Renal pelvis (tissue), 4 donors: Measurements from ENCODE around the gene PPIE. TPM values are rescaled to one million over a fixed set of nuclear protein-coding genes. Genes with fewer than 3 reads are reported as not detected.
"Not testable (repeated sequence)": the region's sequence is repeated elsewhere in the genome, so short reads cannot be mapped to it uniquely, and the experiment has no call there.

ENCODE experiments used
- DNase-seq: peaks from one replicate; pipeline ENCODE4 v3.0.0-alpha.2; 2013
- polyA plus RNA-seq, 3 donors: library from polyadenylated mRNA; unstranded; fragments of 120-200 nt; gene quantifications; one replicate each; pipeline ENCODE4 v1.2.1, GENCODE V29; 2013; ENCODE audit not compliant: insufficient read length in 3 of 3

PPIE gene
- polyA plus RNA-seq, 3 donors = 70.8 to 77.3 (median 75.7) TPM

DNA sequence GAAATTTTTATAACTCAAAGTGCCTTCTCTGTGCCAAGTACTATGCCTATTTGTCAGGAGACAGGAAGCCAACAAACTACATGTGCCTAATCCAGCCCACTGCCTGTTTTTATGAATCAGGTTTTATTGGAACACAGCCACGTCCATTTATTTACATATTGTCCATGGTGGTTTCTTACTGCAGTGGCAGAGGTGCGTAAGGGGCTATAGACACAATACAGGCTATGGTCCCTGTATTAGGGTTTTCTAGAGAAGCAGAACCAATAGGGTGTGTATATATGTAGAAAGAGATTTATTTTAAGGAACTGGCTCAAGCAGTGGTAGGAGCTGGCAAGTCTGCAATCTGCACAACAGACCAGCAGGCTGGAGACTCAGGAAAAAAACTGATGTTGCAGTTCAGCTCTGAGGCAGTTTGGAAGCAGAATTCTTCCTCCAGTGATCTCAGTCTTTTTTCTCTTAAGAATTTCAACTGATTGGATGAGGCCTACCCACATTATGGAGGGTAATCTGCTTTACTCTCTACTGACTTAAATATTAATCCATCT is 15.4 kb downstream of the PPIE start:
- DNase-seq = no peak

- DNase-seq = no peak
Measured at GRCh38 chr1:39754906-39755504, 16.3 kb downstream of the PPIE start.

DNA sequence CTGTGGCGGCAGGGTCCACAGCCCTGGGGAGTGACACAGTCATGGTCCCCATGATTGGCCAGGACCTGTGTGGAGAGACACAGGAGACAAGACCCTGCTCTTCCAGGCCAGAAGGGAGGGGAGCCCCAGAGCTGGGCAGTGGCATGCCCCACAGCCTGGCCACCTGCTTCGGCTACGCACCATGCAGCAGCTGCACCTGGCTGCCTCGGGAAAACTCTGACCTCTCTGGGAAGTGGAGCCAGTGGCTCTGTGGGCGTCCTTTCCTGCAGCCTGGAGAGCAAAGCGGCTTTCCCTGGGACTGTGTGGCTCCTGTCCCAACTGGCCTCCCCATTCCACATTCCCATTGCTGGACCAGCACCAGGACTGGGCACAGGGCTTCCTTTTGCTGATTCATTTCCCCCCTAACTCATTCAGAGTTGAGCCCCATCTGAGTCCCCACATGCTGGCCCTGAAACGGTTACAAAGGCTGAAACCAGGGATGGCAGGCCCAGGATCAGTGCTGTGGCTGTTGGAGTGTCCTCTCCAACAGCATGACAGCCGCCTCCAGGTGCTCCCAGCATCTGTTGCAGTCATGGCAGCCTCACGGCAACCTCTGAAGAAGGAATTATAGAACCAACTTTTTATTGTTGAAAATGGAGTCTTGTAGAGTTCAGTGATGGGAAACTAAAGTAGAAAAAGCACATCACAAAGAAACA is 17.4 kb downstream of the PPIE start:
- DNase-seq = no peak

GRCh38 chr1:39757501-39757900 is 18.8 kb downstream of the PPIE start:
- no peak for DNase-seq

DNA sequence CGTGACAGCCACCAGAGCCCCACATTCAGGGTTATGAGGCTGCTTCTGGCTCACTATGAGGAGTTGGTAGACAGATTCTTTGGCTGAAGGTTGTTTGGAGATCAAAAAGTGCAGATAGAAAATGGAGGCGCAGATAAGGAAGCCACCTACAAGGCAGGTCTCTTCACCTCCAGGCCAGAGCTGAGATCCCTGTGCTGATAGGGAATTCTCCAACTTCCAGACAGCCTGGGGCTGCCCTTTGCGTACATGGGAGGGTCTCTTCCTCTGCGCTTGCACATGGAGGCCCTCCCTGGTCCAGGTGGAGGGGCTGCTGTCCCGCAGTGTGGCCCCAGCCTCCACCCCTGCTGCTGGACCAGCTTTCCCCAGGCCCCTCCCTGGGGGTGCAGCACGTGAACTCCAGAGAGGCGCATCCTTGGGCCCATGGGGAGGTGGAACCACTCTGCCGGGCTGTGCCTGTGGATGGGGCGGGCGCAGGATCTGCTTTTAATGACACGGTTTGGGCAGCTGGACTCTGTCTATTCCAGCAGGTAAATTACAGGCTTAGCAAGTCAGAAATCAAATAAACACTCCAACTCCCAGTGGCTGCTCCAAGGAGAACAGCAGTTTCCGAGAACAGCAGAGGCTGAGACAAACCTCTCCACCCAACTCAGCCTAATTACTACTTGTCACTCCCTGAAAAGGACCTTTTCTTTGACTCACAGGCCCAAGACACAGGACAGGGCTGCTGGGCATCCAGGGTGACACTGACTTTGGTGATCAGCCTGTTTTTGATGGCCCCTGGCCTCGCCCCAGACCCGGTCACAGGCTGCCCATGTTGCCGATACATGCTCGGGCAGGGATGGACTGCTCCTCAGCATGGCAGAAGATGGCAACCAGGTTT is 20.1 kb downstream of the PPIE start:
- no peak for DNase-seq

DNA sequence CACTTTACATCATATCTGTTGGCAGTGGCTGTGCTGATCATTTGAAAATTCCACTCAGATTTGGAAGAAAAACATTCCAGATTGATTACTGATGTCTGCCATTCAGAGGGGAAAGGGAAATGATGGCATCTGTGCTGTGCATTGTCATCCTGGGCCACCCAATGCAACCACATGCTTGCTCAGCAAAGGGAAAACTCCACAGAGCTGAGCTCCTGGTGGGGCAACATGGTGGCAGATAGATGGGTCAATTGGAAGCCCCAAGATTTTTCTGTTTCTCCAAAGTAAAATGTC is 20.7 kb downstream of the PPIE start:
- DNase-seq = no peak

DNA sequence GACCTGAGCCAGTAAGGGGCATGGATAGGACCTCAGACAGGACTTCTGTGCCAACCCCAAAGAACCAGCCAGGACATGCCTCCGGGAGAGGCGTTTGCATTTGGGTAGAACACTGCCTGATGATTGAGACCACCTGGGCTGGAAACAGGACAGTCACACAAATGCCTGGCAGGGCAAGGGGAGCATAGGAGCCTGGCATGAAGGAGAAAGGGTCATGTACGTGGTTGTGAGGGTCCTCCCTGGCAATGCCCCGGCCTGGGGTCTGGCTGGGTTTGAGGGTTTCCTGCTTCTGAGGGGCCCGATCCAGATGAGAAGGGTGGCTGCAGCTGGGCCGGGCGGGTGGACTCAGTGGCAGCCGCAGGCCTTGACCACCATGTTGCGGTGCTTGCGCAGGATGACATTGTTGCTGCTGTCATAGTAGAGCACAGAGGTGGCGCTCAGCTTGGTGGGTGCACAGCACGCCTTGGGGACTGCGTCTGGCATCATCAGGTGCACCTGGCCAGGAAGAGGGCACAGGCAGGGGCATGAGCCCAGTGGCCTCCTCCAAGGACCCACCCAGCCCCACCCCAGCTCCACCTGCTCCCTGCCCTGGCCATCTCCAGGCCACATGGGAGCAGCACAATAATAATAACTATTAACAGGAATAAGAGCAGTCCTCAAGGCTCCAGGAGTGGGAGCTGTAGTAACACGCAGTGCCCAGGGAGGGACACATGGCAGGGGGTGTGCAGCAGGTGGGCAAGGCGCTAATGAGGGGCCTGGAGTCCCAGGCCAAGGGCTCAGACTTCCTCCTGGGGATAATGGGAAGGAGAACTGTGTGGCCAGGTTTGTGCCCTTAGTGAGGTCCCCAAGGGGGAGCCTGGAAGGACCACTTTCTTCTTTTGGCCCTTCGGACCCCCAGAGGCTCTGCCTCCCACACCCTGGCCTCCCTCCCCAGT is 21.7 kb downstream of the PPIE start:
- no peak for DNase-seq

DNA sequence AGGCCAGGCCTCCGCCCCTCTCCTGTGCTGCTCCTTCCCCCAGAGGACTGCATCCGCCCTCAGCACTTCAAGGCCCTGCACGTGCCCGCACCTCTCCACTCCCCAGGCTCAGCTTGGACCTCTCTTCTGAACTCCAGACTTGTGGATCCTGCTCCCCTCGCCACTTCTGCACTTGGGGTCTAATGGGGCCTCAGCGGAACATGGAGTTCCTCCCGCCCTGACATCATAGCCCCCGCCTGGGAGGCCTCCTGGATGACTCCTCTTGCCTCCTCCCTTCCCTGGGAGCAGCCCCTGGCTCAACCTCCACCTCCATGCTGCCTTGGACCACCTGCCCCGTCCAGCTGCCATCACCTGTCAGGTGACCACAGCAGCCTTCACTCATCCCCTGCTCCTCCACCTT is 22.3 kb downstream of the PPIE start:
- DNase-seq = no peak

- no peak for DNase-seq
Measured at GRCh38 chr1:39761557-39762260, 23.0 kb downstream of the PPIE start.

GRCh38 chr1:39762550-39763540 is 24.2 kb downstream of the PPIE start:
- no peak for DNase-seq

DNA sequence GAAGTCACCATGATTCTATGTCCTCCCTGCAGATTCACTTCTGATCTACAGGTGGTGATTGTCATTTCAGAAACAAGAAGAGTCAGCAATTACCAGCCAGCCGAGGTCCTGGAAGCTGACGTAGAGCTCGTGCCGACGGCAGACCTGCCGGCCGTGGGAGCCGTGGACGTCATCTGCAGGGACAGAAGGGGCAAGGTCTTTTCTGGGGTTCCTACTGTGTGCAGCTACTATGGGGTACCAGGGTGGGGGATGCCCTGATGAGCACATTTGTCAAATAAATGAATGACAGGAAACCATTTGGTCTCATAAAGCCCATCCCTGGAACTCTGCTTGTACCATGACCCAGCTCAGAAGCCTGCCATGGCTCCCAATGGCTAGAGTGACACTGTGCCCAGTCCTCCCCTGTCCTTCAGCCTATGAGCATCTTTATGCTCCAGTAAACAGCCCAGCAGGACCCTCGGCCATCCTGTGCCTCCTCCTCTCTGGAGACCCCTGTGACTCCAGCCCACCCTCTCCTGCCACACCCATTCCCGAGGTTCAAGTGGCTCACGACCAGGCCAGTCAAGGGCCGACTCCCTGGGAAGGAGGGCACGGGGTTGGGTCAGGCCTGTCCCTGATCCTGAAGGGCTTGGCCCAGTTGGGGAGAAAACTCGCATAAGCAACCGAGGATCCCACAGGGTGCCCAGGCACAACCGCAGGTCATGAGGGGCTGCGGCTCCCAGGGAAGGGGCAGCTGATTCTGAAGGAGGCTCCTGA is 25.1 kb downstream of the PPIE start:
- DNase-seq = not testable (repeated sequence)

DNA sequence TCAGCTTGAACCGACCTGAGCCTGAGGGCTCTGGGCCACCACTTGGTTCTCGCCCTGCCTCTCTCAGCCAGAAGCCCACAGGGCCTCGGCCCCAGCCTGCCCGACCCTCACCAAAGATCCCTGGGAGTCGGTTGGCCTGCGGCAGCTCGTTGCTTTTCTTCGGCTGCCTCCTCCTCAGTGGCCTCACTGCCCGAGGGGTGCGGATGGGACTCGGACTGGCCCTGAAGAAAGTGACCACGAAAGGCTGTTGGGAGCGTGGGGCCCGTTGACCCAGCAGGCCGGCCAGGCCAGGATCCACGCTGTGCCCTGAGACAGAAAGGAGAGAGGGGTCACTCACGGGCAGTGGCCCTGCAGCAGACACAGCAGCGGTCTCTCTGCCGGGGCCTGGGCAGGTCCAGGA is 25.8 kb downstream of the PPIE start:
- DNase-seq = not testable (repeated sequence)

DNA sequence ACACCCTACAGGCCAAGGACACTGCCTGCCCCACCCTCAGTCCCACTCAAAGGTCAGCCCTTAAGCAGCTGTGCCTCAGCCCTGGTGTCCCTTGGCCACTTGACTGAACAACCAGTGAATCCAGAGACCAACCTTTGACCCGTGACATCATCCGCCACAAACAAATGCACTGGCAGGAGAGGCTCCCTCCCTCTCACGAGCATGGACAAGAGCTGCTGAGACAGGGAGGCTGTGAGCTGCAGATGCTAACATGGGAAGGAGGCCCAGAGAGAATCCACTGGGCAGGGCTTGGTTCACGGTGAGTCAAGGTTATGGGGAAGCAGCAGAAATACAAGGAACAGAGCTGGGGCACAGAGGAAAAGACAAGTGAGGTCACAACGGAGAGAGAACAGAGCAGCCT is 27.8 kb downstream of the PPIE start:
- not testable (repeated sequence) for DNase-seq

GRCh38 chr1:39769502-39769901 is 30.8 kb downstream of the PPIE start:
- not testable (repeated sequence) for DNase-seq

DNA sequence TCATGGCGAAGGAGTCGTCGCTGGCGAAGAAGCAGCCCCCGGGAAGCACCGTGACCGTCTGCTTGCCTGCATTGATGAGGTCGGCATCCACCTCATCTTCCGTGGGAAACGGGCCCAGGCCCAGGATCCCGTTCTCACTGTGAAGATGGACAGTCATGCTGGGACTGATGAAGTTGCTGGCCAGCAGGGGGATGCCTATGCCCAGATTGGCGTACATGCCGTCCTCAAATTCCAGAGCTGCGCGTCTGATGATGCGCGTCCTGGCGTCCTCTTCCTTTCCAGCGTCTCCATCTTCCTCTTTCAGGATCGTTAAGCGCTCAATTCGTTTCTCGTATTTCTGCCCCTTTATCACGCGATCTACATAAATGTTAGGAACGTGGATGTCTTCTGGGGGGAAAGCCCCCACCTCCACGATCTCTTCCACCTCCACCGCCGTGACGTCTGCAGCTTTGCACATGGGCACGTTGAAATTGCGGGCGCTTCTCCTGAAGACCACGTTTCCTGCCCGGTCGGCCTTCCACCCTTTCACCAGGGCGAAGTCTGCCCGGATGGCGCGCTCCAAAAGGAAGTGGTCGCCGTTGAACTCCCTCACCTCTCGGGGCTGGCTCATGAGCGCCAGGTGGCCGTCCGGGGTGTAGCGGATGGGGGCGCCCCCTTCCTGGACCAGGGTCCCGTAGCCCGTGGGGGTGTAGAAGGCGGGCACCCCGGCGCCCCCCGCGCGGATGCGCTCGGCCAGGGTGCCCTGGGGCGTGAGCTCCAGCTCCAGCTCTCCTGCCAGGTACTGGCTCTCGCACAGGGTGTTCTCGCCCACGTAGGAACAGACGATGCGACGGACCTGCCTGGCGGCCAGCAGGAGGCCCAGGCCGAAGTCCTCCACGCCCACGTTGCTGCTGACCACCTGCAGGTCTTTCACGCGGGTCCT is 31.7 kb downstream of the PPIE start:
- DNase-seq = not testable (repeated sequence)

- not testable (repeated sequence) for DNase-seq
Measured at GRCh38 chr1:39771022-39771532, 32.4 kb downstream of the PPIE start, which contains the start of gene OXCT2. OXCT2 (minus strand) TSS chr1:39771348; CDS start chr1:39771255, 93 bp downstream.

GRCh38 chr1:39773369-39773979 is 34.8 kb downstream of the PPIE start:
- not testable (repeated sequence) for DNase-seq
